Suprapubic skin (tissue), 4 donors: ENCODE data around the gene CLEC3A.

Experiments
- CTCF ChIP-seq, 2 donors: fragments of 200-600 bp in 1 of 2; fragments of 450-650 bp in 1 of 2; sonication (generic) in 1 of 2; IDR thresholded peaks; one replicate each; pipeline ENCODE4 v1.5.1; 2016 to 2019; ENCODE audit warnings: antibody characterized with exemption in 2 of 2, mild to moderate bottlenecking in 1 of 2, moderate library complexity in 1 of 2
- EP300 ChIP-seq: sonication (generic); formaldehyde crosslinking; IDR thresholded peaks from one replicate; pipeline ENCODE4 v1.6.1; 2017; ENCODE audit warnings: antibody characterized with exemption
- POLR2A ChIP-seq, 2 donors: fragments of 450-650 bp; IDR thresholded peaks; one replicate each; pipeline ENCODE4 v1.6.1; 2017; ENCODE audit warnings: antibody characterized with exemption in 2 of 2, mild to moderate bottlenecking in 2 of 2, moderate library complexity in 2 of 2
- POLR2AphosphoS5 ChIP-seq, 3 donors: sonication (generic); formaldehyde crosslinking; IDR thresholded peaks; one replicate each; pipeline ENCODE4 v1.6.1; 2017; ENCODE audit warnings: antibody characterized with exemption in 3 of 3

DNA sequence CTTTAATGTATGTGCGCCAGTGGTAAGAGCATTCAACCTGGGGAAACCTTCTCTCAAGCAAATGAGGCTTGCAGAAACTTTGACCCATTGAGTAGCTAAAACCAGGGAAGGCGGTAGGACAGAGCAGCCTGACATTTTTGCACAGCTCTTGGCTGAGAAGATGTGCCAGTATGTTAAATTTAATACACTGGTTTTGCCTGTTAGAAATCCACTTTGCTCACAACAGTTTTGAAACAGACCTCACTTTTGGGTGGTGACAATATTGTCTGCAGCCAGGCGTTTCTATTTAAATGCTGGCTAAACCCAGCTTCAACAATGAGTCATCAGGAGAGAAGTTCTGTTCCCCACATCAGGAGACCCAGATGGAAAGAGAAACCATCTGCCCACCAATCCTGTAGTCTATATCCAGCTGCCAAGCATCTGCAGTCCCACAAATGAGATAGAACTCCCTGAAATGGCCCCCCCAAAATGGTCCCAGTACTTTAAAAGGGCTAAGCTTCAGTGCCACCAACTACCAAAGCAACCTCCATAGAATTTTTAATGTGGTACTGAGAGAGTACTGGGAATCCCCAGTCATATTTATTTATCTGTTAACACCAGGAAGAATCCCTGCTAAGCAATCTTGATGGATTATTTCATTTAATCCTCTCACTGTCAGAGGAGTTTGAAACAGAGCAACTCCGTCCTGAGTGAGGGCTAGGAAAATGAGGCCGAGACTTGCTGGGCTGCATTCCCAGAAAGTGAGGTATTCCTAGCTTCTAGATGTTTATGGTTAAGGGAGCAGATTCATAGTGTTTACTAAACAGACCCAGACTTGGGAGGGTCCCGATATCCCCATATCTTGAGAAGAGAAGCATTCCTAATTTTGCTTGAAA is 29.0 kb upstream of the CLEC3A start:
- no peak for TF ChIP-seq CTCF (IDR thresholded peaks at IDR 0.05)
- no peak for TF ChIP-seq POLR2A (IDR thresholded peaks at IDR 0.05)
- no peak for TF ChIP-seq EP300
- no peak for TF ChIP-seq POLR2AphosphoS5 (IDR thresholded peaks at IDR 0.05)
